KMS-11 (cell line): ENCODE data around the gene PDZD2.

ENCODE experiments used
- H2AFZ ChIP-seq: fragments of 200-600 bp; sonication (generic); 2 replicates; pipeline ENCODE4 v1.6.1; 2016; ENCODE audit warnings: antibody characterized with exemption, mixed run types, low read depth
- H3K27ac ChIP-seq: fragments of 200-600 bp; sonication (generic); 2 replicates; pipeline ENCODE4 v1.6.1; 2016; ENCODE audit warnings: mild to moderate bottlenecking, mixed run types
- H3K27me3 ChIP-seq: fragments of 200-600 bp; sonication (generic); 2 replicates; pipeline ENCODE4 v1.6.1; 2017; ENCODE audit warnings: mild to moderate bottlenecking, low read depth, mixed run types, moderate library complexity; ENCODE audit not compliant: insufficient read depth
- H3K36me3 ChIP-seq: fragments of 200-600 bp; sonication (generic); 2 replicates; pipeline ENCODE4 v1.6.1; 2017; ENCODE audit warnings: mild to moderate bottlenecking, mixed run types; ENCODE audit not compliant: insufficient read depth
- H3K4me1 ChIP-seq: fragments of 200-600 bp; sonication (generic); 2 replicates; pipeline ENCODE4 v1.6.1; 2016; ENCODE audit warnings: mild to moderate bottlenecking, low read depth, mixed run types; ENCODE audit not compliant: poor library complexity, severe bottlenecking
- H3K4me2 ChIP-seq: fragments of 200-600 bp; sonication (generic); 2 replicates; pipeline ENCODE4 v1.7.0; 2016; ENCODE audit warnings: mild to moderate bottlenecking, mixed run types
- H3K4me3 ChIP-seq: fragments of 200-600 bp; sonication (generic); IDR thresholded peaks from 2 replicates; pipeline ENCODE4 v1.6.1; 2017; ENCODE audit warnings: low read depth, low read length, mixed read lengths; ENCODE audit not compliant: insufficient read depth
- H3K79me2 ChIP-seq: fragments of 200-600 bp; sonication (generic); 2 replicates; pipeline ENCODE4 v1.6.1; 2016; ENCODE audit warnings: low read depth, mixed run types; ENCODE audit not compliant: insufficient read depth
- H3K9ac ChIP-seq: fragments of 200-600 bp; sonication (generic); 2 replicates; pipeline ENCODE4 v1.6.1; 2016; ENCODE audit warnings: mild to moderate bottlenecking, mixed run types
- H4K20me1 ChIP-seq: fragments of 200-600 bp; sonication (generic); 2 replicates; pipeline ENCODE4 v1.6.1; 2016; ENCODE audit warnings: mild to moderate bottlenecking, mixed run types; ENCODE audit not compliant: insufficient read depth
- TF ChIP-seq, protein P1 (sequence below): fragments of 200-600 bp; sonication (generic); conservative IDR thresholded peaks from 2 replicates; pipeline ENCODE4 v1.6.1; 2017; ENCODE audit warnings: low read depth, mild to moderate bottlenecking, antibody characterized with exemption, low read length, moderate library complexity, mixed read lengths

The PDZD2 gene

DNA sequence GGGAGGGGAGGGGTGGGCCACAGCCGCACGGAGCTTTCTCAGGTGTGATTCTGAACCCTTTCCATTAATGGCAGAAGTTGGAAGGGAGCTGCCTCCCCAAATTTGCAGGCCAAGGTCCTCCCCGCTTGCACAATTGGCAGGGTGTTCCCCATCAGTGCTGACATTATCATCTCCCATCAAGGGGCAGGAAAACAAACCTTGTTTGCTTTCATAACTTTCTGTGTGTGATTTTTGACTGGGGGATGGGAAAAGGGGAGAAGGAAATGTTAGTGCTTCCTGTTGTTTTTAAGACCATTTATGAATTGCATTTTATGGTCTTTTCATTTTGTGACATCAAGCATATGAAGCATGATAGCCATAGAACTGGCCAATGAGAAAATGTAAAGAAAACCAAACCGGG is 292.9 kb downstream of the PDZD2 start:
- TF ChIP-seq, protein P1, sequence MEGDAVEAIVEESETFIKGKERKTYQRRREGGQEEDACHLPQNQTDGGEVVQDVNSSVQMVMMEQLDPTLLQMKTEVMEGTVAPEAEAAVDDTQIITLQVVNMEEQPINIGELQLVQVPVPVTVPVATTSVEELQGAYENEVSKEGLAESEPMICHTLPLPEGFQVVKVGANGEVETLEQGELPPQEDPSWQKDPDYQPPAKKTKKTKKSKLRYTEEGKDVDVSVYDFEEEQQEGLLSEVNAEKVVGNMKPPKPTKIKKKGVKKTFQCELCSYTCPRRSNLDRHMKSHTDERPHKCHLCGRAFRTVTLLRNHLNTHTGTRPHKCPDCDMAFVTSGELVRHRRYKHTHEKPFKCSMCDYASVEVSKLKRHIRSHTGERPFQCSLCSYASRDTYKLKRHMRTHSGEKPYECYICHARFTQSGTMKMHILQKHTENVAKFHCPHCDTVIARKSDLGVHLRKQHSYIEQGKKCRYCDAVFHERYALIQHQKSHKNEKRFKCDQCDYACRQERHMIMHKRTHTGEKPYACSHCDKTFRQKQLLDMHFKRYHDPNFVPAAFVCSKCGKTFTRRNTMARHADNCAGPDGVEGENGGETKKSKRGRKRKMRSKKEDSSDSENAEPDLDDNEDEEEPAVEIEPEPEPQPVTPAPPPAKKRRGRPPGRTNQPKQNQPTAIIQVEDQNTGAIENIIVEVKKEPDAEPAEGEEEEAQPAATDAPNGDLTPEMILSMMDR: no peak
- H3K79me2 ChIP-seq: no peaks in the 10 kb centered on the region

DNA sequence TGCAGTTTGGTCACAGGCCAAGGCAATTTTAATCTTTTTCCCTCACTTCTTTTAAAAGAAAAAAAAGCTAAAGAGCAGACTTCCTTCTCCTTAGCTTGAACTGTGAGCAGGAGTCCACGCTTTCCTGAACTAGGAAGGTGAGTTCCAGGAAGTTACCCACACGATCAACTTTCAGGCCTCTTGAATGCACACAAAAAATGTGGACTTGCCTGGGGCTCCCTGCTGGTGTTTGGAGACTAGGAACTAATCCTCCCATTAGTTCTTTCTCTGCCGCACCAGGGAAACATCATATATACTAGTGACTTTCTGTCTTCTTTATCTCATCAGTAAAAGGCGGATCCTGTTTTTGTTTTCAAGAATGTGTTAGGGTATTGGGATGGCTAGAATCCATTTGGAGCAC is 295.2 kb downstream of the PDZD2 start:
- H3K27me3 ChIP-seq: no peaks in the 10 kb centered on the region
- H2AFZ ChIP-seq: no peak overlapping the region

More for the DNA sequence above, 292.9 kb downstream of the PDZD2 start:
- Histone ChIP-seq H3K9ac (no peak overlapping the region), H3K27ac (no peak overlapping the region), H3K4me2 (no peak overlapping the region), H3K4me3 (no peak overlapping the region), H4K20me1 (no peaks in the 10 kb centered on the region), H3K36me3 (no peaks in the 10 kb centered on the region), H3K4me1 (no peaks in the 10 kb centered on the region), H2AFZ (no peak overlapping the region), H3K27me3 (no peaks in the 10 kb centered on the region)

GRCh38 chr5:31935496-31936369 is 296.8 kb downstream of the PDZD2 start:
- no peak overlapping the region for H3K4me3 ChIP-seq
- H3K4me2 ChIP-seq: no peak overlapping the region
- H3K9ac ChIP-seq: no peak overlapping the region
- no peaks in the 10 kb centered on the region for H4K20me1 ChIP-seq
- H3K27me3 ChIP-seq: no peaks in the 10 kb centered on the region
- no peak overlapping the region for H2AFZ ChIP-seq
- TF ChIP-seq, protein P1: no peak
- H3K27ac ChIP-seq: no peak overlapping the region
- no peaks in the 10 kb centered on the region for H3K36me3 ChIP-seq
- H3K79me2 ChIP-seq: no peaks in the 10 kb centered on the region
- H3K4me1 ChIP-seq: no peaks in the 10 kb centered on the region

More for the DNA sequence above, 295.2 kb downstream of the PDZD2 start:
- no peak overlapping the region for H3K9ac ChIP-seq
- H3K4me1 ChIP-seq: no peaks in the 10 kb centered on the region
- TF ChIP-seq, protein P1: no peak
- H3K36me3 ChIP-seq: no peaks in the 10 kb centered on the region
- H3K79me2 ChIP-seq: no peaks in the 10 kb centered on the region
- H3K4me3 ChIP-seq: no peak overlapping the region
- H4K20me1 ChIP-seq: no peaks in the 10 kb centered on the region
- no peak overlapping the region for H3K27ac ChIP-seq
- no peak overlapping the region for H3K4me2 ChIP-seq

DNA sequence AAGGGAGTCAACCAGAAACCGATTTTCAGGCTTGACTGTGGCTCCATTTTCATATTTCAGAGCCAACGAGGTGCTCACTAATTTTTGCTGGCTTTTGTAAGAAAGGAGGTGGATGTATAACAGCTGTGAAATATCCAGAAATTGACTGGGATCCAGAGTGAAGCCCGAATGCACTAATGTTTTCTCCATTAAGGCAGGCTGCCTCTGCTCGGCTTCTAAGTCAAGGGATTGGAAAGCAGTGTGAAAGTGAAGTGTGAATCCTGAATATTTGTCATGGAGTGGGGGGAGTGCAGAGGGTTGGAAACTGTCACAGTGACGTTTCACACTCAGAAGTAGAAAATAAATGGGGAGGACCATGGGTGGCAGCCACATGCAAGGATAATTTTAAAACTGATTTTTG is 297.8 kb downstream of the PDZD2 start:
- Histone ChIP-seq H3K4me2 (no peak overlapping the region), H3K79me2 (no peaks in the 10 kb centered on the region), H3K4me3 (no peak overlapping the region), H2AFZ (no peak overlapping the region), H3K27ac (no peak overlapping the region), H3K9ac (no peak overlapping the region), H3K36me3 (no peaks in the 10 kb centered on the region), H3K27me3 (no peaks in the 10 kb centered on the region), H3K4me1 (no peaks in the 10 kb centered on the region), H4K20me1 (no peaks in the 10 kb centered on the region)
- TF ChIP-seq, protein P1: no peak
